GM12878 (cell line): ENCODE results near the gene LCE2C. TPM values are rescaled to one million over a fixed set of nuclear protein-coding genes. Genes with fewer than 3 reads are reported as not detected.

ENCODE experiments used
- ATAC-seq: fragments of 200-7000 bp; cut with Tn5 transposase; 3 replicates; pipeline ENCODE4 v1.9.1; 2020; ENCODE audit warnings: mild to moderate bottlenecking, moderate library complexity
- BruUV-seq: library from RNA; stranded (reverse); fragments of 400-500 nt; replicated peaks from 2 replicates; lab custom pipeline; 2021; lab: Mats Ljungman, UMichigan
- CTCF ChIA-PET: fragments of 300-600 bp; sonication (Branson Sonifier 250); formaldehyde crosslinking; extraction: SDS; loops from one replicate; lab custom pipeline; 2021; ENCODE audit warnings: inconsistent platforms; lab: Yijun Ruan, JAX
- POLR2A ChIA-PET: fragments of 350-600 bp; formaldehyde crosslinking; extraction: SDS; loops from one replicate; lab custom pipeline; 2021; ENCODE audit warnings: inconsistent platforms; lab: Charles Lee
- RAD21 ChIA-PET: fragments of 300-600 bp; sonication (Branson Sonifier 250); formaldehyde crosslinking; loops from one replicate; lab custom pipeline; 2023; ENCODE audit warnings: antibody characterized with exemption; ENCODE audit not compliant: unreplicated experiment; lab: Charles Lee
- SMC1A ChIA-PET: fragments of 300-600 bp; sonication (Branson Sonifier 250); formaldehyde crosslinking; loops from one replicate; lab custom pipeline; 2023; ENCODE audit not compliant: unreplicated experiment, uncharacterized antibody; lab: Charles Lee
- DNase-seq: peaks from one replicate; pipeline ENCODE4 v3.0.0-alpha.2; 2011; ENCODE audit warnings: low read depth, low spot score
- FAIRE-seq: peaks from 3 replicates; lab custom pipeline; 2011; peaks lifted over from hg19 to GRCh38; lab: Jason Lieb, UNC
- H2AFZ ChIP-seq: 2 replicates; pipeline ENCODE4 v1.6.0; 2011; ENCODE audit warnings: low read depth, low read length, control low read depth; ENCODE audit not compliant: control insufficient read depth
- H3K27ac ChIP-seq: 2 replicates; pipeline ENCODE4 v1.5.1; 2011; ENCODE audit warnings: control low read depth; ENCODE audit not compliant: control insufficient read depth, insufficient read depth
- H3K27me3 ChIP-seq, 2 experiments: replicated peaks in 1 of 2; 2 replicates each; pipeline versions ENCODE4 v1.6.0 to v1.6.1; 2011; ENCODE audit warnings: low read length in 1 of 2; ENCODE audit not compliant: control insufficient read depth in 2 of 2, insufficient read depth in 2 of 2
- H3K36me3 ChIP-seq, 2 experiments: 2 replicates each; pipeline ENCODE4 v1.5.1; 2011; ENCODE audit warnings: low read length in 1 of 2; ENCODE audit not compliant: control insufficient read depth in 2 of 2, insufficient read depth in 2 of 2
- H3K4me1 ChIP-seq: 2 replicates; pipeline ENCODE4 v1.6.1; 2011; ENCODE audit warnings: mild to moderate bottlenecking, low read length, moderate library complexity, mixed read lengths; ENCODE audit not compliant: control insufficient read depth, insufficient read depth
- H3K4me2 ChIP-seq: 2 replicates; pipeline ENCODE4 v1.6.0; 2011; ENCODE audit warnings: control low read depth; ENCODE audit not compliant: control insufficient read depth, insufficient read depth
- H3K4me3 ChIP-seq: fragments of 200-600 bp; sonication (generic); 2 replicates; pipeline ENCODE4 v1.5.1; 2016
- H3K79me2 ChIP-seq: 2 replicates; pipeline ENCODE4 v1.6.0; 2011; ENCODE audit warnings: low read length; ENCODE audit not compliant: control insufficient read depth, insufficient read depth
- H3K9ac ChIP-seq: 2 replicates; pipeline ENCODE4 v1.8.0; 2011; ENCODE audit warnings: low read length, control low read depth, mixed read lengths; ENCODE audit not compliant: control insufficient read depth, insufficient read depth
- H3K9me3 ChIP-seq: replicated peaks from 3 replicates; pipeline ENCODE4 v1.5.1; 2011; ENCODE audit warnings: mild to moderate bottlenecking, low read length; ENCODE audit not compliant: control insufficient read depth, insufficient read depth
- H4K20me1 ChIP-seq: 2 replicates; pipeline ENCODE4 v1.6.0; 2011; ENCODE audit not compliant: control insufficient read depth, insufficient read depth
- CREM ChIP-seq: IDR thresholded peaks from 2 replicates; pipeline ENCODE4 v1.6.1; 2014; ENCODE audit warnings: antibody characterized with exemption, low read depth
- E2F8 ChIP-seq: fragments of 450-650 bp; IDR thresholded peaks from 2 replicates; pipeline ENCODE4 v1.6.1; 2018; ENCODE audit warnings: mild to moderate bottlenecking, low read depth, moderate library complexity; ENCODE audit not compliant: partially characterized antibody
- HDAC6 ChIP-seq: fragments of 200-600 bp; sonication (generic); IDR thresholded peaks from one replicate; pipeline ENCODE4 v1.8.0; 2017; ENCODE audit warnings: antibody characterized with exemption; ENCODE audit not compliant: unreplicated experiment
- MEF2B ChIP-seq: fragments of 450-650 bp; IDR thresholded peaks from 2 replicates; pipeline ENCODE4 v1.6.1; 2018; ENCODE audit warnings: mild to moderate bottlenecking, moderate library complexity; ENCODE audit not compliant: partially characterized antibody, poor library complexity, severe bottlenecking
- PAX8 ChIP-seq: fragments of 450-650 bp; IDR thresholded peaks from 2 replicates; pipeline ENCODE4 v1.6.1; 2017; ENCODE audit warnings: mild to moderate bottlenecking, moderate library complexity
- SREBF2 ChIP-seq: IDR thresholded peaks from 2 replicates; pipeline ENCODE4 v1.6.1; 2012; ENCODE audit warnings: mild to moderate bottlenecking, low read length
- ZBTB4 ChIP-seq: fragments of 450-650 bp; formaldehyde crosslinking; IDR thresholded peaks from 2 replicates; pipeline ENCODE4 v1.4.0; 2022; ENCODE audit warnings: mild to moderate bottlenecking, moderate library complexity
- ZNF207 ChIP-seq: fragments of 450-650 bp; IDR thresholded peaks from 2 replicates; pipeline ENCODE4 v1.6.1; 2014; ENCODE audit warnings: antibody characterized with exemption, mild to moderate bottlenecking, borderline replicate concordance
- ZNF384 ChIP-seq: IDR thresholded peaks from 2 replicates; pipeline ENCODE4 v1.6.1; 2012; ENCODE audit warnings: low read depth, mild to moderate bottlenecking, low read length, improper control_type of control experiment, borderline replicate concordance
- ZNF592 ChIP-seq: fragments of 450-650 bp; IDR thresholded peaks from 2 replicates; pipeline ENCODE4 v1.6.1; 2017; ENCODE audit warnings: mild to moderate bottlenecking, moderate library complexity
- in situ Hi-C: fragments of 300-500 bp; cut with MboI; formaldehyde crosslinking; loops from 9 replicates; pipeline ENCODE4 v1.14.3; 2018; ENCODE audit warnings: mixed read lengths
- intact Hi-C: fragments of 100-400 bp; cut with micrococcal nuclease; formaldehyde crosslinking; loops from one replicate; pipeline ENCODE4 v1.14.2; 2022; ENCODE audit not compliant: unreplicated experiment
- polyA plus RNA-seq, 11 experiments: library from polyadenylated mRNA; depleted of rRNA in 4 of 11; unstranded in 6 of 11; stranded (reverse) in 5 of 11; fragments of >200 nt; fragmentation: Nextera tagmentation in 4 of 11; fragmentation: Illumina TruSeq in 1 of 11; extraction: Ambion mirVana in 4 of 11; extraction: Trizol in 1 of 11; gene quantifications; 1 replicate in 1 of 11; 2 replicates in 10 of 11; pipeline versions ENCODE4 v1.2.1 to v1.2.3, GENCODE V29; 2011 to 2016; ENCODE audit warnings: inconsistent platforms in 2 of 11, missing spikeins in 2 of 11, low read depth in 1 of 11
- total RNA-seq, 4 experiments: library from RNA; depleted of rRNA in 3 of 4; stranded (reverse); fragments of >200 nt in 3 of 4; fragmentation: Illumina TruSeq in 1 of 4; extraction: Trizol in 1 of 4; gene quantifications; 2 replicates each; pipeline versions ENCODE4 v1.2.1 to v1.2.3, GENCODE V29; 2013 to 2021

LCE2C gene
- total and polyA plus RNA-seq, 10 of the 15 experiments (the other 5 are each of a cell fraction or from before 2014, with no cell fraction given): not detected

GRCh38 chr1:152718238-152718637 lies 43.2 kb downstream of the LCE2C start:
- no peak overlapping the region for H2AFZ ChIP-seq
- no TSS peak for BruUV-seq
- ATAC-seq: no peak
- intact Hi-C loops (no loop called here), in situ Hi-C loops (no loop called here)
- ChIA-PET SMC1A (no interaction called here), RAD21 (no interaction called here), POLR2A (no interaction called here), CTCF (interaction anchor here (0.8 kb wide), 1 partner anchor 23 kb away, joined by 3 read pairs; no protein-coding TSS in a partner anchor)
- H3K27me3 ChIP-seq: no peaks in the 10 kb centered on the region
- no peak for DNase-seq
- H3K36me3 ChIP-seq: no peaks in the 10 kb centered on the region
- H3K79me2 ChIP-seq: no peaks in the 10 kb centered on the region
- H3K9ac ChIP-seq: no peak overlapping the region
- no peak for FAIRE-seq
- no peaks in the 10 kb centered on the region for H3K4me1 ChIP-seq
- no peaks in the 10 kb centered on the region for H4K20me1 ChIP-seq
- no peaks in the 10 kb centered on the region for H3K9me3 ChIP-seq
- no peak overlapping the region for H3K4me3 ChIP-seq
- H3K27ac ChIP-seq: no peak overlapping the region
- H3K4me2 ChIP-seq: no peak overlapping the region
- TF ChIP-seq ZNF592 (no peak), ZNF384 (no peak), ZBTB4 (CRISPR knock-in tag) (no peak), E2F8 (no peak), PAX8 (no peak), CREM (no peak), SREBF2 (no peak), HDAC6 (no peak), MEF2B (no peak), ZNF207 (no peak)
